NCI-H1105 (cell line): ENCODE results near the gene ARHGAP23.

Source experiments
- DNase-seq: peaks from one replicate; lab custom pipeline; 2025; lab: John Stamatoyannopoulos, UW

ARHGAP23 gene, protein sequence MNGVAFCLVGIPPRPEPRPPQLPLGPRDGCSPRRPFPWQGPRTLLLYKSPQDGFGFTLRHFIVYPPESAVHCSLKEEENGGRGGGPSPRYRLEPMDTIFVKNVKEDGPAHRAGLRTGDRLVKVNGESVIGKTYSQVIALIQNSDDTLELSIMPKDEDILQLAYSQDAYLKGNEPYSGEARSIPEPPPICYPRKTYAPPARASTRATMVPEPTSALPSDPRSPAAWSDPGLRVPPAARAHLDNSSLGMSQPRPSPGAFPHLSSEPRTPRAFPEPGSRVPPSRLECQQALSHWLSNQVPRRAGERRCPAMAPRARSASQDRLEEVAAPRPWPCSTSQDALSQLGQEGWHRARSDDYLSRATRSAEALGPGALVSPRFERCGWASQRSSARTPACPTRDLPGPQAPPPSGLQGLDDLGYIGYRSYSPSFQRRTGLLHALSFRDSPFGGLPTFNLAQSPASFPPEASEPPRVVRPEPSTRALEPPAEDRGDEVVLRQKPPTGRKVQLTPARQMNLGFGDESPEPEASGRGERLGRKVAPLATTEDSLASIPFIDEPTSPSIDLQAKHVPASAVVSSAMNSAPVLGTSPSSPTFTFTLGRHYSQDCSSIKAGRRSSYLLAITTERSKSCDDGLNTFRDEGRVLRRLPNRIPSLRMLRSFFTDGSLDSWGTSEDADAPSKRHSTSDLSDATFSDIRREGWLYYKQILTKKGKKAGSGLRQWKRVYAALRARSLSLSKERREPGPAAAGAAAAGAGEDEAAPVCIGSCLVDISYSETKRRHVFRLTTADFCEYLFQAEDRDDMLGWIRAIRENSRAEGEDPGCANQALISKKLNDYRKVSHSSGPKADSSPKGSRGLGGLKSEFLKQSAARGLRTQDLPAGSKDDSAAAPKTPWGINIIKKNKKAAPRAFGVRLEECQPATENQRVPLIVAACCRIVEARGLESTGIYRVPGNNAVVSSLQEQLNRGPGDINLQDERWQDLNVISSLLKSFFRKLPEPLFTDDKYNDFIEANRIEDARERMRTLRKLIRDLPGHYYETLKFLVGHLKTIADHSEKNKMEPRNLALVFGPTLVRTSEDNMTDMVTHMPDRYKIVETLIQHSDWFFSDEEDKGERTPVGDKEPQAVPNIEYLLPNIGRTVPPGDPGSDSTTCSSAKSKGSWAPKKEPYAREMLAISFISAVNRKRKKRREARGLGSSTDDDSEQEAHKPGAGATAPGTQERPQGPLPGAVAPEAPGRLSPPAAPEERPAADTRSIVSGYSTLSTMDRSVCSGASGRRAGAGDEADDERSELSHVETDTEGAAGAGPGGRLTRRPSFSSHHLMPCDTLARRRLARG (N-terminal part only)

DNA sequence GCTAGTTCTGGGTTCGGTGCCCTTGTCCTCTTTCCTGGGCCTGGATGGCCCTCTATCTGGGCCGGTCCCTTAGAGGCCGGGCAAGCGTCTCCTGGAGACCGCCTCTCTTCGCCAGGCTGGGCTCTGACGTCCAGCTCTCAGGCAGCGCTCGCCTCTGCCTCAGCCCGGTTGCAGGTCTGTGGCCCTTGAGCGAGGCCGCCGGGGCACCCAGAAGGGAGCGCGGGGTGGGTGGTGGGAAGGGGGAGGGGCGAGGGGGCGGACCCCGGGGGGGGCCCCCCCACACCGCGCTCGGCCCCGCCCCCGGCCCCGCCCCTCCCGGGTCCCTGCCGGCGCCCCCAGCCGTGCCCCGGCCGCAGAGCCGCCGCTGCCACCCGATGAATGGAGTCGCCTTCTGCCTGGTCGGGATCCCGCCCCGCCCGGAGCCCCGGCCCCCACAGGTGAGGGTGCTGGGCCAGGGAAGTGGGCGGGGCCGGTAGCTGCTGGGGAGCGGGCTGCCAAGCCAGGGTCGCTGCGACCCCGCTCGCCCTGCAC is at the start of gene ARHGAP23:
Gene ARHGAP23, plus strand, starts transcription at position 353 of the 531 bp plus-strand sequence. Its CDS starts 22 bp downstream, at position 375.
- DNase-seq: no peak

GRCh38 chr17:38379448-38379847 is 48.8 kb upstream of the ARHGAP23 start:
- DNase-seq: no peak

GRCh38 chr17:38395090-38395489 is 33.2 kb upstream of the ARHGAP23 start:
- DNase-seq: no peak

DNA sequence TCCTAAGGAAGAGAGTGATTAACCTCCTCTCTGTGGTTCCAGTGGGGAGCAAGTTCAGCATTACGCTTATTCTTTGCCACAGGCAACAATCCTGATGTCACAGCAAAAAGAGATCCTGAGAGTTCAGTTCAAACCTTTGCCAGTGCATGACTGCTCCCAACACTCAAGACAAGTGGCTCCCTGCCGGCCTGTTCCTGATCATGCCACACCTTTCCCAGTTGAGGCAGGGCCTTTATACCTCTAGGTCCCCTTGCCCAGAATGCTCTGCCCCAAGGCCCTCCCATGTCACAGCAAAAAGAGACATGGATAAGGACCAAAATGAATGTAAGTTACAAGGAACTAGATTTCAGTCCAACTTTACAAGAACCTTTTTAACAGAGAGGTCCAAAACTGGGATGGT is 31.0 kb upstream of the ARHGAP23 start:
- no peak for DNase-seq

- DNase-seq: no peak
These were observed 28.0 kb upstream of the ARHGAP23 start for GRCh38 chr17:38400286-38400685.

DNA sequence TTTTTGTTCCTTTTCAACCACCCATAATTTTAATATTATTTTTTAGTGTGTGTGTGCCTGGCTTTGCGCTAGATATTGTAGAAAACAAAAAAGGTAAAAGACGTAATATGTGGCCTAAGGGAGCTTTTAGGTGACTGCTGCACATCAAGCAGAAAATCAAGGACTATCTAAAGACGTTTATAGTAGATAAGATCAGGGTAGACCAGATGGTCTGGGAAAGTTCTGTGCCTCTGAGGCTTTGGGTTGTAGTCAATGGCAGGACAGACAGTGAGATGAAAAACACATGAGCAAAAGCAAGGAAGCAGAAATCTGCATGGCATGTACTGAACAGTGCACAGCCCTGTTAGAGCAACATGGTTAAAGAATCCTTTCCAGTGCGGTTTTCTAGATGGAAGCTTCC is 26.8 kb upstream of the ARHGAP23 start:
- no peak for DNase-seq

DNA sequence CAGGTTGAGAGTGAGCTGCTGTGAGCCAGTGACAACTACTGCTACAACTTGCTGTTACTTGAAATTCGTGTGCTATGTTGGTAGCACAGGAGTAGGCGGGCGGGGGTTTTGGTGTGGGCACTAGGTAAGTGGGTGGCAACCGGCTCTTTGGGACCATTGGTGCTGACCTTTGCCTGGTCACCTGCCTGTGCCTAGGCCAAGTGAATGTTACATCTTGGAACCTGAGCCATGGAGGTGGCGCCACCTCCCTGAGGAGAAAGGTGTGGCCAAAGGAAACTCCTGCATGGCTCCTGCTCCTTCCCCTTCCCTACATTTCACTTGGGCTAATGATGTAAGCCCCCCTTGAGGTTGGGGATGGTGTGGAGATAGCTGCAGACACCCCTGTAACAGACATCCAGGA is 25.4 kb upstream of the ARHGAP23 start:
- DNase-seq: no peak

- no peak for DNase-seq
These were observed 24.8 kb upstream of the ARHGAP23 start for GRCh38 chr17:38403491-38403890.

DNA sequence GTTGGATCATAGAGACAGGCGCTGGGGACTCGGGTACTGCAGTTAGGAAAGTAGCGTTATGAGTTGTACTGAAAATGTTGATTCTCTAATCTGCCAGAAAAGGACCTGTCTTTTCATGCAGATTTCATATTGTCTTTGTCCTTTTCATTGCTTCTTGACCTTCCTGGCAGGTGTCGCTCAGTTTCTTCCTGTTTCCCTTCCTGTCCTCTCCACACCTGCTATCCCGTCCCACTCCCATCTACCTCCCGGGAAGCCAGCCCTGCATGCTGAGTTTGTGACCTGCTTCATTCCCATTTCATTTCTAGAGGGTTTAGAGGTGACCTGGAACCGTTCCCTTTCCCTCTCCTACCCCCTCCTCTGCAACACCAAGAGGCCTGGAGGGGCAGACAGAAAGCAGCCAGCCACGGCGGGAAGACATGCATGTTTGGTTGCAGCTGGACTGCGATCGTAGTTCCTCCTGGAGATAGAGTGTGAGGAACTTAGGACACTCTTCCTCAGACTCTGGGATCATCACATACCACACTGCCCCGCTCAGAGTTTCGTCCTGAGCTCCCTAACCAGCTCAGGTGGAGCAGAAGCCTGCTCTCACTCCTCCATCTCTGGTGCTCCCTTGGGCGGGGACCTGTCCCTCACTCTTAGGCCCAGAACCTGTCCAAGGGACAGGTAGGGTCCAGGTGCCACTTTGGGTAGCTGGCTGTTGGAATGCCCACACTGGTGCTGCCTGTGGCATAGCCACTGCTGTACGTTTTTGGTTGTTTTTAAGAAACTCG is 23.9 kb upstream of the ARHGAP23 start:
- no peak for DNase-seq

GRCh38 chr17:38405654-38406053 is 22.6 kb upstream of the ARHGAP23 start:
- no peak for DNase-seq

DNA sequence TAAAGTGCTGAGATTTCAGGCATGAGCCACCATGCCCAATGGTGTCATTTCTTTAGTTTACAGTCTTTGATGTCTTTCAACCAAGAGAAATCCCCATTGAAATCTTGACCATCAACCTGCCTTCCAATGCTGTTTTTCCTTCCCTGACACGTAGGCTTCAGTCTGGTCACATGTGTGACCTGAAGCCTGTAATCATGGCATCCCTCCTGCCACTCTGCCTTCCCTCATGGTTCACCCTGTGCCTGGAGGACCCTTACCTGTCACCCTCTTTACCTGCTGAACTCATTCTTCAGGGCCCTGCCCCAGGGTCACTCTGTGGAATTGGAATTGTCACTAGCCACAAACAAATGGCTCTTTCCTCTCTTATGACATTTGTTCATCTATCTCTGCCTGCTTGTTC is 18.1 kb upstream of the ARHGAP23 start:
- DNase-seq: no peak

DNA sequence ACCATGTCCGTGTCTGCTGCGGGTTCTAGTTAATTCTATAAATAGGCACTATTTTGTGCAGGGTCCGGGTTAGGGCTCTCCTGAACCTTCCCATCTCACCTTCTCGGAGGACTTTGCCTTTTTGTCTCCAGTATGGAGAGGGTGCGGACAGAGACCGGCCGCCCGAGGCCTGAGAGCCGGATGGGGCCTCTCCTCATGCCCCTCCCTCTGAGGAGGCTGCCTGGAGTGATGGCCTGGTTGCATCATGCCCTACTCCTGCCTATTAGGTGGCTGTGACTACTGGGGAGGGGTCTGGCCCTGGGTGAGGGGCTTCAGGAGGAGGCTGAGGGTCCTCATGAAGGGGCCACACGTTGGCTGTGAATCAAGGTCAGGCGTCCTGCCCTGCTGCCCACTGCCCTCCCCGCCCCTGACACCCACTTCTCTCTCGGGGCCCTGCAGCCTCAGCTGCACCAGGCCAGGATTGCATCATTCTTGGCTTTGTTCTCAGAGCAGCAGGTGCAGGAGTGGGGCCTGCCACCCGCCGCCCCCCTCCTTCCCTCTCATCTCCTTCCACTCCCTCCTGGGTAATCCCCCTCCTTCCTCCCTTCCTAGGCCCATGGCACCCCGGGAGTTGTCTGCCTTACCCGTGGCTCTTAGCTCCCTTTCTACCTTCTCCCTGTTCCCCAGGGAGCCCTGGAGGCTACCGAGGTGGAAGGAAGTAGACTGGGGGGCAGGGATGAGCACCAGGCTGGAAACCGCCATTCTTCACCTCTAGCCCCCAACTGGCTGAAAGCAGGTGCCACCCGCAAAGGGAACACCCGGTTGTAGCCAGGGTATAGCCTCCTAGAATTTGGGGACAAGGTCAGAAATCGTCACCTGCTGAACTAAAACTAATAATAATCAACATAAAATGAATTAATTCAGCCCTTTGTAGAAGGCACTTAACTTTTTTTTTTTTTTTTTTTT is 12.7 kb upstream of the ARHGAP23 start:
- peak; percentile 92 for DNase-seq

- DNase-seq: no peak
These were observed 11.4 kb upstream of the ARHGAP23 start for GRCh38 chr17:38416840-38417209.

DNA sequence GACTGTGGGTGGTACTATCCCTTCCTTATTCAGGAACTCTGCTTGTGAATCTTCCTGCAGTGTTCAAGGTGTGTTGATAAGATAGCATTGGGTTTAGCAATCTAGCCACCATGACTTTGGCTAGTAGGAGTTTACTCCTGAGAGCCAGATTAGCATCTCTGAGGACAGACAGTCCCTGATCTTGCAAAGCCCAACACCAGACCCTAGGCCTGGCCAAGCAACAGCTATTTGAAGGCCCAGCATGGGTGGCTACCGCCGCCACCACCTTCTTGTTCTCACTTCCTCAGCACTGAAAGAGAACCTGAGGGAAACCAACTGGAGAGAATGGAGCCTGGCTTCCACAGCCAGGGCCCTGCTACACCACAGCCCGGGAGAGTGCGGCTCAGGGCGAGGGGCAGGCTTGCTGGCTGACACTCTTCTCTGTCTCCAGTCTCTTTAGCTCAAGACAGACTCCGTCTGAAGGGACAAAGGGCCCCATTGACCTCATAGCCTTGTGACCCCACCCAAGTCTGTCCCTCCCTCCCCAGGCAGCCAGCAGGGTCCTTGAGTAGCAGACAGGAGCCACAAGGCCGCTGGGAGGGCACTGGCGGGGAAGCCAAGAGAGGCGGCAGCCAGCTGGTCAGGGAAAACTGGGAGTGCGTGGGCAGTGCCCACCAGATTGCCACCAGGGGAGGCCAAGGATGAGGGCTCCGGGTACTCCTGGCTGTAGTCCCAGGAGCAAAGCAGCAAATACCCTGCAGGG is 10.9 kb upstream of the ARHGAP23 start:
- no peak for DNase-seq

DNA sequence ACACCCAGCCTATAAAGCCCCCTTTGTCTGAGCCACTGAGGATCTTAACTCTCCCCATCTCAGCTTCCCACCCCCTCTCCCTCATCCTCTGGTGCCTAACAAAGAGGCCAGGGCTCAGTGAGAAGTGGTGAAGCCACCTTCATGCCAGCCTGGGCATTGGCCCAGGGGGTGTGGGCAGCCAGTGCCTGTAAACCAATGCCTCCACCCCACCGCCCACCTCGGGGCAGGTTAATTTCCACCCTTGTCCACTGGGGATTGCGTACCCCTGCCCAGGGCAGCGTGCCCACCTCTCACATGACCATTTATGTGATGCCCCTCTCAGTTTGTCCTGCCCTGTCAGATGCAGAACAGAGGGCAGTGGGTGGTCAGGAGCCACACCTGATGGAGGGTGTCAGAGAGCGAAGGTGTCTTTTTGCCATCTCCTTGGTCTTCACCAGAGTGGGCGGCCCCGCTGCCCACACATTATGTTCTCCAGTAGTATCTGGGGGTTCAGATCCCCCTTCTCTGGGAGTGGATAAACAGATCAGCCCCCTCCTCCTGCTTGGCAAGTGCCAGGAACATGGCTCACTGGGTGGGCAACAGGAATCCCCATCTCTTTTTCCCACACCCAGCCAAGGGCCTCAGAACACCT is 10.1 kb upstream of the ARHGAP23 start:
- no peak for DNase-seq

- DNase-seq: no peak
These were observed 9.4 kb upstream of the ARHGAP23 start for GRCh38 chr17:38418693-38419507.

GRCh38 chr17:38419508-38419981 is 8.7 kb upstream of the ARHGAP23 start:
- DNase-seq: no peak

DNA sequence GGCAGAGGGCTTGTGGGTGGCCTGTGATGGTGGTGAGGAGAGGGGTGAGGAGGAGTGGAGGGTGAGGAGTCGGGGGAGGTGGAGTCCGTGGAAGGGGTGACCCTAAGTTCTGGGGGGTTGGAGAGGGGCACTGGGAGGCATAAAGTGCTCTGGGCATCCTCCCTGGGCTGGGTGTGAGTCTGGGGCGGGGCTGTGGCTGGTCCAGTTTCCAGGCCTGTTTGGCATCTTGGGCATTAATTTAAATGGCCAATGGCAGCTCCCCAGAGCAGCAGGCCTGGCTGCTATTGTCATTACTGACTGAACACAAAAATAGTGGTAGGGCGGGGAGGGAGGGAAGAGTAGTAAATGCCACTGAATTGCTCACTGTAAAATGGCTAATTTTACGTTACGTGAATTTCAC is 7.7 kb upstream of the ARHGAP23 start:
- no peak for DNase-seq
